OCI-LY1 (cell line): ENCODE data around the gene A1BG.

Source experiments
- CTCF ChIP-seq: fragments of 200-600 bp; sonication (generic), shearing (Covaris generic); IDR thresholded peaks from 2 replicates; pipeline ENCODE4 v1.5.1; 2017; ENCODE audit warnings: mild to moderate bottlenecking, antibody characterized with exemption, low read length, moderate library complexity, mixed read lengths
- EZH2 ChIP-seq: fragments of 200-600 bp; sonication (generic), shearing (Covaris generic); IDR thresholded peaks from 2 replicates; pipeline ENCODE4 v1.8.0; 2017; ENCODE audit warnings: borderline replicate concordance, mixed run types, mild to moderate bottlenecking, antibody characterized with exemption, low read length, moderate library complexity, mixed read lengths

- TF ChIP-seq CTCF (no peak), EZH2 (no peak)
Observed at GRCh38 chr19:58307736-58308135, 45.6 kb downstream of the A1BG start.
